ENCODE data around the gene TJAP1. TPM values are rescaled to one million over a fixed set of nuclear protein-coding genes. Genes with fewer than 3 reads are reported as not detected.

The TJAP1 gene
- total and polyA plus RNA-seq, 2 donors (not counting 3 experiments of a cell fraction or from before 2014, with no cell fraction given): 28.4 to 31.8 TPM

GRCh38 chr6:43491750-43492661 is 14.6 kb downstream of the TJAP1 start:
- POLR2A ChIA-PET: interaction anchor here (1.3 kb wide), 1 partner anchor 14 kb away, joined by 4 read pairs; the partner anchor contains the start of gene TJAP1
- Histone ChIP-seq H3K4me1 (ENCODE audit: control insufficient read depth, extremely low read depth, insufficient read depth, low read length) (peaks cover 12% of the 10 kb centered on the region), H3K9me3 (replicated peaks; ENCODE audit: control insufficient read depth, insufficient read depth, low read length) (no peaks in the 10 kb centered on the region), H3K79me2 (ENCODE audit: control insufficient read depth, insufficient read depth, low read length) (no peaks in the 10 kb centered on the region), H4K20me1 (replicated peaks; ENCODE audit: control insufficient read depth, extremely low read depth, insufficient read depth, low read length) (no peaks in the 10 kb centered on the region), H3K27ac (ENCODE audit: insufficient read depth, low read depth, low read length) (no peak overlapping the region), H3K4me2 (ENCODE audit: insufficient read depth, low read length) (no peak overlapping the region), H3K27me3 (ENCODE audit: control insufficient read depth in 2 of 2, insufficient read depth in 2 of 2, low read length in 2 of 2) (no peaks in the 10 kb centered on the region), H3K4me3 (replicated peaks in 1 of 3; ENCODE audit: insufficient read depth in 1 of 3, low read depth in 1 of 3, low read length in 3 of 3) (no peak overlapping the region), H3K9ac (replicated peaks; ENCODE audit: extremely low read depth, insufficient read depth, low read length) (no peak overlapping the region), H3K36me3 (ENCODE audit: control insufficient read depth in 2 of 2, extremely low read depth in 1 of 2, insufficient read depth in 2 of 2, low read length in 2 of 2) (peaks cover 0 to 5% of the 10 kb centered on the region in 2 experiments), H2AFZ (ENCODE audit: low read depth, low read length) (no peak overlapping the region), H3K9me1 (replicated peaks; ENCODE audit: control insufficient read depth, extremely low read depth, insufficient read depth, low read length) (no peaks in the 10 kb centered on the region)
- DNase-seq (ENCODE audit: low read depth, low spot score): peak; percentile 50
- BruUV-seq (replicated peaks): no TSS peak
- TF ChIP-seq FOS (IDR thresholded peaks at IDR 0.05; ENCODE audit: borderline replicate concordance, insufficient read depth, low read length) (no peak), GATA2 (IDR thresholded peaks at IDR 0.05; ENCODE audit: insufficient read depth, insufficient read length, low read depth, low read length) (no peak), CTCF (IDR thresholded peaks at IDR 0.05; ENCODE audit: extremely low read depth in 1 of 2, insufficient read depth in 1 of 2, low read depth in 1 of 2, low read length in 2 of 2) (no peak), MYC (IDR thresholded peaks at IDR 0.05; ENCODE audit: low read depth, low read length) (no peak), JUN (IDR thresholded peaks at IDR 0.05; ENCODE audit: borderline replicate concordance, insufficient read depth, insufficient read length, low read depth) (no peak), EZH2 (IDR thresholded peaks at IDR 0.05; ENCODE audit: borderline replicate concordance, low read depth, low read length, severe bottlenecking) (no peak), POLR2A (IDR thresholded peaks at IDR 0.05; ENCODE audit: low read depth, low read length) (no peak), POLR2AphosphoS5 (IDR thresholded peaks at IDR 0.05; ENCODE audit: insufficient read depth, low read depth, low read length) (no peak)
- TF ChIP-seq, protein P1, sequence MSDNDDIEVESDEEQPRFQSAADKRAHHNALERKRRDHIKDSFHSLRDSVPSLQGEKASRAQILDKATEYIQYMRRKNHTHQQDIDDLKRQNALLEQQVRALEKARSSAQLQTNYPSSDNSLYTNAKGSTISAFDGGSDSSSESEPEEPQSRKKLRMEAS (IDR thresholded peaks at IDR 0.05; ENCODE audit: insufficient read depth, insufficient read length): no peak
- intact Hi-C loops (cut with micrococcal nuclease): no loop called here
- dilution Hi-C loops (cut with MboI; ENCODE audit: extremely low pct_ligation_motif_present, low sequenced_read_pairs): no loop called here
- peak; percentile 4 for FAIRE-seq
- CTCF ChIA-PET: interaction anchor here (0.7 to 19.0 kb wide), 7 partner anchors 11 to 263 kb away, joined by 3 to 289 read pairs (median 6); partner anchors contain the start of genes ABCC10, DLK2, DNPH1 and LRRC73
